GM19023 (cell line): Measurements from ENCODE around the gene BCAS3.

Source experiments
- ATAC-seq: cut with Tn5 transposase; IDR thresholded peaks from one replicate; pipeline ENCODE4 v1.9.1; 2021; ENCODE audit warnings: mild to moderate bottlenecking, moderate library complexity; ENCODE audit not compliant: unreplicated experiment

Gene BCAS3

DNA sequence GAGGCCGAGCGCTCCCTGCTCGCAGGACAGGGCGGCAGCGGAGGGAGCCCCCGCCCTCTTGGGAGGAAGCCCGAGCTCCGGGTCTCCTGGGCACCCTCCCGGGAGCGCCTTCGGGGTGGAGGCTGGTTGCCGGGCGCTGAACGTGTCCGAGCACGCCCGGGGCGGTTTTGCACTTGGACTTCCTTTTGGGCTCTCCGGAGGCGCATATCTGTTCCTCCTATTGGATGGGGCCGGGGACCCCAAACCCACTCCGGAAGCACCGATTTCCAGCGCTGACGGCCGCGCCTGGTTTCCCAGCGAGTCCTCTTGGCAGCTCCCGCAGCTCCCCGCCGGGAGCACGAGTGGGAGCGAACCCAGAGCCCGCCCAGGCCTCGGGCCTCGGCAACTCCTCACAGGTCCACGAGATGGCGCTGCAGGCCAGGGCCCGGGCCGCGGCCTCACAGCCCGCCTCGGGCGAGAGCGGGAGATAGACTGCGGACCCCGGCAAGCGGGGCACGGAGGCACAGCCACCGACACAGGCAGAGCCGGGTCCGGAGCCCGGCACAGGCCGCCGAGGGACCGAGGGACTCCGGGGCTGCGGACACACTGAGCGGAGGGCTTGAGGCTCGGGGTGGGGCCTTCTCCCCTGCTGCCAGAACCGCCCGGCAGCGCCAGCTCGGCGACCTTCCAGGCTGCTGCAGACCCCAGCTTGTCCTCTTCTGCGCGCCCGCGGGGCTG is 734.6 kb downstream of the BCAS3 start:
- peak; percentile 56 for ATAC-seq

DNA sequence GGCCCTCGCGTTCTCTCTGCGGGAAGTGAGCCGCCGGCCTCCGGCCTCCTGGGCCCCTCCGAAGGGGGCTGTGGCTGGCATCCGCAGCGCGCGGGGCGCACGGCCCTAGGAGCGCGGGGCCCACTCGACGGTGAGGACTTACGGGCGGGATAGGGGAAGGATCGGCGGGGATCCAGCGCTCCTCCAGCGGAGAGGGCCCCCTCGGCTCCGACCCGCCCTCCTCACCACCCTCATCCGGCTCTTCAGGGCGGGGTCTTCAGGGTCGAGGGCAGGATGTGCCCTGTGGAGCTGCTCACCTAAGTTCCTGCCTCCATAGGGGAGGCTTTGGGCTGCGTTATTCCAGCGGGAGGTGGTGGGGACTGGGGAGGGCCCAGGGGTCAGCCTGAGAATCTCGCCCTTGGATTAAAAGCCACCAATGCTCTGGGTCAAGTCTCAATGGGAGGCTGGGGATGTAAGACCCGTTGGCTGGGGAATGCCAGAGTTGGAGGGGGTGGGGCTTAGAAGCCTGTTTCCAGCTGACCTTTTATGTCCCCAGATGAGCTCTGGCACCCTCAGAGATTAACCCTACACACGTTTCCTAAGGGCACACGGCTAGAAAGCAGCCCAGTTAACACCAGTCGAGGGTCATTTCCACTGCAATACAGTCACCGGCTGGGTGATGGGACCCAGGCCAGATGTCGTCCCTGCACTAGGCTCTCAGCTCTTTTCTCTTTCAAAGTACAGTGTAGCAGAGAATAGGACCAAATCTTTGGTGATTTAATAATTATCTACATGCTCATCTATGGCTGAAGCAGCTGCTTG is 735.4 kb downstream of the BCAS3 start:
- no peak for ATAC-seq

GRCh38 chr17:61413661-61414126 is 736.0 kb downstream of the BCAS3 start:
- no peak for ATAC-seq

GRCh38 chr17:61414141-61414935 is 736.7 kb downstream of the BCAS3 start:
- ATAC-seq, result no peak

DNA sequence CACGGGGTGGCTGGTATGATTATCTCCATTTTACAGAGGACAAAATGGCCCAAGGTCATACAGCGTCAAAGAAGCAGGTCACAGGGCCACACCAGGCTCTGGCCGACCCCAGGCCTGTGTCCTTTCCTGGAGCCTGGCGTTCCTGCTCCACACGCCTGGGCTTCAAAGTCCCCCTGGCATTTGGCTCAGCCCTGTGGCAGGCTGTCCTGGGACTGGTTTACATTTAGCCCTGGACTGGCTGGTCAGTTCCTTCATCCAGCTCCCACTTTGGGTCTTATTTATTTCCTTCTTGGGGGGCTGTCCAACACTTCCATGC is 737.2 kb downstream of the BCAS3 start:
- ATAC-seq, result no peak

- ATAC-seq, result no peak
These were observed 737.9 kb downstream of the BCAS3 start for GRCh38 chr17:61415374-61416210.

- no peak for ATAC-seq
These were observed 738.5 kb downstream of the BCAS3 start for GRCh38 chr17:61416211-61416539.

DNA sequence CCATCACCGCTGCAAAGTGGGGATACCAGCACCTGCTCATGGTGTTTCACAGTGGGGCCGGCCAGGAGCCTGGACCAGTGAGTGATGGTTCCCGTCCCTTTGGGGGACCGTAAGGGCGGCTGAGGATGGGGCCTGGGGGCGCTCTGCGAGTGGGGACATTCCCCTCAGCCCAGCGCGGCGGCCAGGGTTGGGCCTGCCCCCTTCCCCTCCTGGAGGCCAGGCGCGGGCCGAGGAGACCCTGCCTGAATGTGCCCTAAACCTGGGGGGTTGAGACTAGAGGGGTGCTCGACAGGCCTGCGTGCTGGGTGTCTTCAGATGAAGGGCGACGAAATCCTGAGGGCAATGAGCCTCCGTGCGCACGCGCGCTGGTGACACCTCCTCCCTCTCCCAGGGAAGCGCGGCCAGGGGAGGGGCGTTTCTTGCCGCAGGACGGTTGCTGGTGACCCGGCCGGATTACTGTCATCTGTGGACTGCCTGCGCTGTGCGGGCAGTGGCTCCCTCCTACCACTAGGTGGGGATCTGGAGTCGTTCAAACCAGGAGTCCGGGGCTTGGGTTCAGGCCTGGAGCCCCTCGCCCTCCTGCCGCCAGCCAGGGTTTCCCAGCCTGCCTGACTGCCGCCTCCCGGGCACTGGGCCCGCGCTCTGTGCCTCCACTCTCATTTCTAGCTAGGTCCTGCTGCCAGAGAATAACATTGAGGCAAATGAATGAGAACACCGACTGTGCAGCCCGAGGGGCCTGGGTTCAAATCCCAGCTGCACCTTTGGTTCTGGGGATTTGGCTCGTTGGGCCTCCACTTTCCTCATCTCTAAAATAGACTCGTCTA is 739.1 kb downstream of the BCAS3 start:
- ATAC-seq, result peak; percentile 45

DNA sequence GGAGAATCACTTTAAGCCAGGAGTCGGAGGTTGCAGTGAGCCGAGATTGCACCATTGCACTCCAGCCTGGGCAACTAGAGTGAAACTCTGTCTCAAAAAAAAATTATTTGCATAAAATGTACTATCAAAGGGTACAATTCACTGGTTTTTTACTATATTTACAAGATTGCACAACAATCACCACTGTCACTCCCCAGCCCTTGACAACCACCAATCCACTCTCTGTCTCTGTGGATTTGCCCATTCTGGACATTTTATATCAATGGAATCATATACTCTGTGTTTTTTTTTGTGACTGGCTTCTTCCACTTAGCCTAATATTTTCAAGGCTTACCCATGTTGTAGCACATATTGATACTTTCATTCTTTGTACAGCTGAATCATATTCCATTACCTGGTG is 740.8 kb downstream of the BCAS3 start:
- no peak for ATAC-seq

- ATAC-seq, result no peak
These were observed 741.9 kb downstream of the BCAS3 start for GRCh38 chr17:61419496-61420046.

DNA sequence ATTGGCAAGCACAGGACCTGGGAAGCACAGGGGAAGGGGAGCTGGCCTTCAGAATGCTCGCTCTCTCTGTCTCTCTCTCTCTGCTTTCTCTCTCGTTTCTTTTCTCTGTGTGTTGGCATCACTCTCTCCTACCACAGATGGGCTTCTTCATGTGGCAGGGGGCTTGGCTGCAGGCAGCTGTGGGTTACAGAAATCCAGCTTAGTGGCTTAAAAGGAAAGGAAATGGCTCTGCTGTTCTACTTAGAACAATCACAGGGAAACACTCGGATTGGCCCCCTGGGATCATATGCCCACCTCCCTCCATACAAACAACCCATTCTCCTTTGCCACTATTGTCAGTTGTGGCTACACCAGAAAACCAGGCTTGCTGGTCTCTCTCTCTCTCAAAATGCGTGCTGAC is 742.4 kb downstream of the BCAS3 start:
- ATAC-seq, result no peak

DNA sequence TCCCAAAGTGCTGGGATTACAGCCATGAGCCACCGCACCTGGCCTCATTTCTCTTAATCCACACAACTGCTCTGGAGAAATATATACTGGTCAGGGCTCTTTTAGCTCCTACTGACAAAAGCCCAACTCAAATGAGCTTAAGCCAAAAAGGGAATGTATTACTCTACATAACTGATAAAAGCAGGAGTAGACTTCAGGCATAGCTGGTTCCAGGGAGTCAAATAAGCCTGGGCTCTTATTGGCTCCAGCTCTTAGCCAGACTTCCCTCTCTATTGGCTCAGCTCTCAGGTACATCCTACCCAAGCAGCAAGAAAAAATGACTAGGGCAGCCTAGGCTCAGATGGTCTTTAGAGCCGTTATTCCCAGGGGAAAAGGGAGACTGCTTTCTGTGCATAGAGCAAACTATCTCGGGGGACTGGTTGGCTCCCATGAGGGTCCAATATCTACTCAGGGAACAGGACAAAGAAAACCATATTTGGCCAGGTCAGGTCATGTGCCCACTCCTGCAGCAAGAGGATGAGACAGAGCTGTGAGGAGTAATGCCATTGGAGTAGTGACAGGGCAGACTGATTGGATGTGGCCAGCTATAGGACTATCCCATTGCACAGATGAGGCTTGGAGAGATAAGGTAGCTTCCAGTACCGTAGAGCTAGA is 743.2 kb downstream of the BCAS3 start:
- ATAC-seq, result no peak

DNA sequence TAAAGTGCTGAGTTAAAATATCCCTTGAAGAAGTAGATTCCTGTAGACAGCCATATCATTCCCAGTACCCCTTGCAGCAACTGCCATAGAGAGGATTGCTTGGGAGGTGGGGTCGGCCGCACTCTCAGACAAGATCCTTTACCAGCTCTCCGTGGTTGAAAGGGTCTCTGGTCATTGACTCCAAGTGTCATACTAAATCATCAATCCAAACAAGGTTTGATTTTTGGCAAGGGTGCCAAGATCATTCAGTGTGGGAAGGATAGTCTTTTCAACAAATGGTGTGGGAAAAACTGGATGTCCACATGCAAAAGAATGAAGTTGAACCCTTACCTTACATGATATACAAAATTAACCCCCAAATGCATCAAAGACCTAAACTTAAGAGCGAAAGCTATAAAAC is 743.8 kb downstream of the BCAS3 start:
- no peak for ATAC-seq

DNA sequence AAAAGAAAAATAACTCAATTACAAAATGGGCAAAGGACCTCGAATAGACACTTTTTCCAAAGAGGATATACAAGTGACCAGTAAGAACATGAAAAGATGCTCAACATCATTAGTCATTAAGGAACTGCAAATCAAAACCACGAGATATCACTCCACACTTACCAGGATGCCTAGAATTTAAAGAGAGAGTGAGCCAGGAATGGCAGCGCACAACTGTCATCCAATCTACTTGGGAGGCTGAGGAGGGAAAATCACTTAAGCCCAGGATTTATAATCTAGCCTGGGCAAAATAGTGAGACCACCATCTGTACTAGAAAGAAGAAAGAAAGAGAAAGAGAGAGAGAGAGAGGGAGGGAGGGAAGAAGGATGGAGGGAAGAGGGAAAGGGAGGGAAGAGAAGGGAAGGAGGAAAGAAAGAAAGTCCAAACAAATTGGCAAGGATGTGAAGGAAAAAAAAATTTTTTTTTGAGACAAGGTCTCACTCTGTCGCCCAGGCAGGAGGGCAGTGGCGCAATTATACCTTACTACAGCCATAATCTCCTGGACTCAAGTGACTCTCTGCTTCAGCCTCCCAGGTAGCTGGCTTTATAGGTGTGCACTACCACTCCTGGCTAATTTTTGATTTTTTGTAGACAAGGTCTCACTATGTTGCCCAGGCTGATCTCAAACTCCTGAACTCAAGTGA is 744.6 kb downstream of the BCAS3 start:
- no peak for ATAC-seq

- no peak for ATAC-seq
These were observed 745.2 kb downstream of the BCAS3 start for GRCh38 chr17:61422869-61423268.

GRCh38 chr17:61423967-61424649 is 746.5 kb downstream of the BCAS3 start:
- no peak for ATAC-seq

GRCh38 chr17:61425682-61426481 is 748.2 kb downstream of the BCAS3 start:
- ATAC-seq, result no peak
